Uterus (tissue), 4 donors: ENCODE measurements around the gene GLT8D2. TPM values are rescaled to one million over a fixed set of nuclear protein-coding genes. Genes with fewer than 3 reads are reported as not detected.

ENCODE experiments used
- DNase-seq, 2 donors: peaks; one replicate each; pipeline ENCODE4 v3.0.0-alpha.2; 2019 to 2020
- H3K27ac ChIP-seq, 2 donors: fragments of 200-600 bp; sonication (generic); 1 replicate in 1 of 2; 2 replicates in 1 of 2; pipeline ENCODE4 v1.5.1; 2016 to 2018
- H3K27me3 ChIP-seq, 2 donors: fragments of 200-600 bp; sonication (generic); one replicate each; pipeline ENCODE4 v1.5.1; 2018 to 2019; ENCODE audit warnings: control low read depth in 1 of 2
- H3K36me3 ChIP-seq, 2 donors: fragments of 200-600 bp; sonication (generic); one replicate each; pipeline ENCODE4 v1.5.1; 2019; ENCODE audit warnings: control low read depth in 1 of 2
- H3K4me1 ChIP-seq, 2 donors: fragments of 200-600 bp; sonication (generic); one replicate each; pipeline ENCODE4 v1.5.1; 2018 to 2019; ENCODE audit warnings: control low read depth in 1 of 2
- H3K4me3 ChIP-seq, 2 donors: fragments of 200-600 bp; sonication (generic); 1 replicate in 1 of 2; 2 replicates in 1 of 2; pipeline ENCODE4 v1.5.1; 2018 to 2019; ENCODE audit warnings: mild to moderate bottlenecking in 1 of 2
- H3K9me3 ChIP-seq, 2 donors: fragments of 200-600 bp; sonication (generic); one replicate each; pipeline ENCODE4 v1.5.1; 2019; ENCODE audit warnings: control low read depth in 1 of 2
- POLR2A ChIP-seq, 2 donors: fragments of 450-650 bp; IDR thresholded peaks; one replicate each; pipeline ENCODE4 v1.6.1; 2016; ENCODE audit warnings: antibody characterized with exemption in 2 of 2, mild to moderate bottlenecking in 1 of 2, moderate library complexity in 1 of 2
- intact Hi-C: fragments of 100-400 bp; cut with DNase I; formaldehyde crosslinking; loops from one replicate; pipeline ENCODE4 v1.15.1; 2023; ENCODE audit warnings: low total_unique reads
- total RNA-seq, 4 donors: library from RNA; depleted of rRNA in 3 of 4; stranded (reverse); fragments of >200 nt in 3 of 4; gene quantifications; one replicate each; pipeline versions ENCODE4 v1.1.0 to v1.2.4, GENCODE V29; 2014 to 2023
- TF ChIP-seq, protein P1 (sequence below), 4 experiments: fragments of 200-600 bp in 2 of 4; fragments of 450-650 bp in 2 of 4; sonication (generic) in 2 of 4; IDR thresholded peaks; one replicate each; pipeline ENCODE4 v1.5.1; 2016 to 2019; ENCODE audit warnings: antibody characterized with exemption in 4 of 4, mild to moderate bottlenecking in 2 of 4, moderate library complexity in 1 of 4
- donor health status: DM: yes; HTN: yes; CAD: no.

Gene GLT8D2
- total RNA-seq, 4 donors from 2014 or later, result 2.6 to 93.0 (median 17.7) TPM

DNA sequence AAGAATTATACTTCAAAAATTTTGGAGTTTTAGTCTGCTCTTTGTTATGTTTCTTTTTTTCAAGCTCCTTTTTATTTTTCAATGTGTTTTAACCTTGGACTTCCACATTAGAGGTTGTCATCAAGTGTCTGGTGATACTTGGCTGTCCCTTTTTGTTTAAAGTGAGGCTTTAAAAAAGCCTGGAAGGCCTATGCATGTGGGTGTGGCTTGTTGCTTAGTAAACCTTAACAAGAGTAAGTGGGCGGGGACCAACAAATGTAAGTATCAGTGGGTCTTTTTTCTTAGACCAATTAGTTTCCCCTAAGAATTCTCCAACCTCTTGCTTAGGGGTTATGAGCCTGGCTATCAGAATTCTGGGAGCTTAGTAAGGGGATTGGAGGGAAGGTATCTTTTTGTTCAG lies 40.7 kb upstream of the GLT8D2 start:
- TF ChIP-seq, protein P1, sequence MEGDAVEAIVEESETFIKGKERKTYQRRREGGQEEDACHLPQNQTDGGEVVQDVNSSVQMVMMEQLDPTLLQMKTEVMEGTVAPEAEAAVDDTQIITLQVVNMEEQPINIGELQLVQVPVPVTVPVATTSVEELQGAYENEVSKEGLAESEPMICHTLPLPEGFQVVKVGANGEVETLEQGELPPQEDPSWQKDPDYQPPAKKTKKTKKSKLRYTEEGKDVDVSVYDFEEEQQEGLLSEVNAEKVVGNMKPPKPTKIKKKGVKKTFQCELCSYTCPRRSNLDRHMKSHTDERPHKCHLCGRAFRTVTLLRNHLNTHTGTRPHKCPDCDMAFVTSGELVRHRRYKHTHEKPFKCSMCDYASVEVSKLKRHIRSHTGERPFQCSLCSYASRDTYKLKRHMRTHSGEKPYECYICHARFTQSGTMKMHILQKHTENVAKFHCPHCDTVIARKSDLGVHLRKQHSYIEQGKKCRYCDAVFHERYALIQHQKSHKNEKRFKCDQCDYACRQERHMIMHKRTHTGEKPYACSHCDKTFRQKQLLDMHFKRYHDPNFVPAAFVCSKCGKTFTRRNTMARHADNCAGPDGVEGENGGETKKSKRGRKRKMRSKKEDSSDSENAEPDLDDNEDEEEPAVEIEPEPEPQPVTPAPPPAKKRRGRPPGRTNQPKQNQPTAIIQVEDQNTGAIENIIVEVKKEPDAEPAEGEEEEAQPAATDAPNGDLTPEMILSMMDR (IDR thresholded peaks at IDR 0.05), result no peak
- TF ChIP-seq POLR2A (IDR thresholded peaks at IDR 0.05), result no peak
- Histone ChIP-seq H3K4me3 (no peak overlapping the region), H3K4me1 (no peaks in the 10 kb centered on the region), H3K9me3 (no peaks in the 10 kb centered on the region), H3K36me3 (no peaks in the 10 kb centered on the region), H3K27ac (no peak overlapping the region), H3K27me3 (no peaks in the 10 kb centered on the region)
- intact Hi-C loops, result no loop called here
- DNase-seq, result no peak

DNA sequence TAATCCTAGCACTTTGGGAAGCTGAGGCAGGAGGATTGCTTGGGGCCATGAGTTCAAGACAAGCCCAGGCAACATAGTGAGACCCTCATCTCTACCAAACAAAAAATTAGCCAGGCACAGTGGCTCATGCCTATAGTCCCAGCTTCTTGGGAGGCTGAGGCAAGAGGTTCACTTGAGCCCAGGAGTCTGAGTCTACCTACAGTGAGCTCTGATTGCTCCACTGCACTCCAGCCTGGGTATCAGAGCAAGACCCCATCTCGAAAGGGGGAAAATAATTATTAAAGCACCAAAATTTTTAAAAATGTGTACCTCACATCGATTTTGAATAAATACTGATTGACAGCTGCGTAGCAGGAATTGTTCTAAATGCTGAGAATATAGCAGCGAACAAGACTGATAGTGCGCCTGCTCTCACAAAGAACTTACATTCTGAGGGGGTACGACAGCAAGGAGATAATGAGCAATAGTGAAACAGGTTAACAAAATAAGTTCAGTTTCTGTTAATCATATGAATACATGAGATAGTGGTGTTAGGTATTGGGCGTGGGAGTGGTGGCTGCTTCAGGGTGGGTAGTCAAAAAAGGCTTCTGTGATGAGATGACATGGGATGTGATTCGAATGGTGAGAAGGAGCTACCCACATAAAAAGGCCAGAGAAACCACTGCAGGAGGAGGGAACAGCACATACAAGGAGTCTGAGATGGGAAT lies 33.9 kb upstream of the GLT8D2 start:
- intact Hi-C loops, result no loop called here
- DNase-seq, result no peak
- Histone ChIP-seq H3K4me1 (no peaks in the 10 kb centered on the region), H3K4me3 (no peak overlapping the region), H3K9me3 (no peaks in the 10 kb centered on the region), H3K27ac (no peak overlapping the region), H3K27me3 (no peaks in the 10 kb centered on the region), H3K36me3 (no peaks in the 10 kb centered on the region)
- TF ChIP-seq, protein P1 (IDR thresholded peaks at IDR 0.05), result no peak
- TF ChIP-seq POLR2A (IDR thresholded peaks at IDR 0.05), result no peak

DNA sequence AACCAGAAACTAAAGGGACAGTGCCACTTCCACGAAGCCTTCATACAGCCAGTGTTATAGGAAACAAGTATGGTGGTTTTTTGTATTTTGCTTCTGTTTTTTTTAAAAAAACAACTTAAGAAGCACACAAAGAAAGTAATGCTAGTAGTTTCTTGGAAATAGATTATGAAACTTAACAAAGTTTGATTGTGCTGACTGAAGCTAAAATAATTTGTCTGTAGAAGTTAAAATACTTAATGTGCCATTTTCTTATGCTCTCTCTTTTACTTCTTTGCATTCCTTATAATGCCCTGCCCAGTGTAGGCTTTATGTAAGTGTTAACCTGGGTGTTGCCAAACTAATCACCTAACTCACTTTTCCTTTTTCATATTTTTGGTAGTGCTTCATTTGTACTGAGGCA lies 30.8 kb upstream of the GLT8D2 start:
- TF ChIP-seq, protein P1 (IDR thresholded peaks at IDR 0.05), result no peak
- no peak for TF ChIP-seq POLR2A (IDR thresholded peaks at IDR 0.05)
- H3K27ac ChIP-seq, result no peak overlapping the region
- no peaks in the 10 kb centered on the region for H3K27me3 ChIP-seq
- intact Hi-C loops, result no loop called here
- H3K9me3 ChIP-seq, result no peaks in the 10 kb centered on the region
- H3K4me3 ChIP-seq, result no peak overlapping the region
- H3K36me3 ChIP-seq, result no peaks in the 10 kb centered on the region
- no peak for DNase-seq
- H3K4me1 ChIP-seq, result no peaks in the 10 kb centered on the region

DNA sequence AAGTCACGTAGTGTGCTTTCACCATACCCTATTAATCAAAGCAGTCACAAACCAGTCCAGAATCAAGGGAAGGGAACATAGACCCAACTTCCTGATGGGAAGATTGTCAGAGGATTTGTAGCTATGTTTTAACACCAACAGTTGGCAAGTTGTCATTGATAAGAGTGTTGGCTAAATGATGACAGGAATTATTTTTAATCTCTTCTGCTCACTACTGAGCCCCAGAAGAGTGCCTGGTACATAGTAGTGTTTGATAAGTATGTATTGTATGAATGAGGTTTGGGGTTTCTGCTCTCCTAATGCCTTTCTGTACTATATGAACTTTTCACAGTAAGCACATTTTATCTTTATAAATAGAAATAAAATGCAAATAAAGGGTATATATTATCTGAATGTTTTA lies 29.0 kb upstream of the GLT8D2 start:
- no peaks in the 10 kb centered on the region for H3K9me3 ChIP-seq
- no peaks in the 10 kb centered on the region for H3K4me1 ChIP-seq
- TF ChIP-seq, protein P1 (IDR thresholded peaks at IDR 0.05), result no peak
- no peak for TF ChIP-seq POLR2A (IDR thresholded peaks at IDR 0.05)
- no peaks in the 10 kb centered on the region for H3K36me3 ChIP-seq
- H3K27me3 ChIP-seq, result no peaks in the 10 kb centered on the region
- no peak overlapping the region for H3K27ac ChIP-seq
- H3K4me3 ChIP-seq, result no peak overlapping the region
- DNase-seq, result no peak
- intact Hi-C loops, result no loop called here

DNA sequence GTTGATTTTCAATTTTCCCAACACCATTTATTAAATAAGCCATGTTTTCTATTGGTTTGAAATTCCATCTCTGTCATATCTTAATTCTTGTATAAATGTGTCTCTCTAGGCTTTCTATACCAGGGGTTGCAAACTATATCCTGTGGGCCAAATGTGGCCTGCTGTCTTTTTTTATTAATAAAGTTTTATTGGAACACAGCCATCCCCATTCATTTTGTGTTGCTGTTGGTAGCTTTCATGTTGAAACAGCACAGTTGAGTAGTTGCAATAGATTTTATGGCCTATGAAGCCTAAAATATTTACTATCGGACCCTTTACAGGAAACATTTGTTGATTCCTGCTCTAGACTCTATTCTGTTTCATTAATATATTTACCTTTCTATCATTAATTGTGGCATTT lies 23.7 kb upstream of the GLT8D2 start:
- no peaks in the 10 kb centered on the region for H3K9me3 ChIP-seq
- intact Hi-C loops, result no loop called here

More for the DNA sequence above, 23.7 kb upstream of the GLT8D2 start:
- no peak overlapping the region for H3K4me3 ChIP-seq
- H3K27me3 ChIP-seq, result no peaks in the 10 kb centered on the region
- TF ChIP-seq, protein P1 (IDR thresholded peaks at IDR 0.05), result no peak
- no peak for TF ChIP-seq POLR2A (IDR thresholded peaks at IDR 0.05)
- DNase-seq, result no peak
- H3K36me3 ChIP-seq, result no peaks in the 10 kb centered on the region
- no peak overlapping the region for H3K27ac ChIP-seq
- no peaks in the 10 kb centered on the region for H3K4me1 ChIP-seq
